A549 (cell line): ENCODE results near the gene WDR62. TPM values are rescaled to one million over a fixed set of nuclear protein-coding genes. Genes with fewer than 3 reads are reported as not detected.

Experiments used
- ATAC-seq, 2 experiments: fragments of 200-7000 bp in 1 of 2; fragments of >200 bp in 1 of 2; cut with Nextera tagmentation in 1 of 2; cut with Tn5 transposase in 1 of 2; 3 replicates each; pipeline versions ENCODE4 v1.8.0 to v1.9.1; 2018 to 2020; ENCODE audit warnings: mild to moderate bottlenecking in 1 of 2, moderate library complexity in 1 of 2
- CTCF ChIA-PET: fragments of 300-600 bp; sonication (Branson Sonifier 250); formaldehyde crosslinking; extraction: SDS; loops from one replicate; lab custom pipeline; 2021; ENCODE audit warnings: antibody characterized with exemption, inconsistent platforms; lab: Yijun Ruan, JAX
- POLR2A ChIA-PET: fragments of 350-600 bp; formaldehyde crosslinking; extraction: SDS; loops from one replicate; lab custom pipeline; 2021; ENCODE audit warnings: antibody characterized with exemption, inconsistent platforms; lab: Yijun Ruan, JAX
- DNase-seq, 2 experiments: peaks; one replicate each; pipeline versions ENCODE4 v3.0.0 to v3.0.0-alpha.2; 2011 to 2016; ENCODE audit warnings: low read depth in 1 of 2, low spot score in 1 of 2
- FAIRE-seq: peaks from 2 replicates; lab custom pipeline; 2011; peaks lifted over from hg19 to GRCh38; lab: Jason Lieb, UNC
- H3K27ac ChIP-seq, 2 experiments: fragments of >200 bp; sonication (Bioruptor Twin); formaldehyde crosslinking; 3 replicates each; pipeline ENCODE4 v1.5.1; 2016 to 2017
- H3K4me1 ChIP-seq: fragments of >200 bp; sonication (Bioruptor Twin); formaldehyde crosslinking; 3 replicates; pipeline ENCODE4 v1.6.1; 2016
- H3K4me2 ChIP-seq: fragments of >200 bp; sonication (Bioruptor Twin); formaldehyde crosslinking; 3 replicates; pipeline ENCODE4 v1.6.1; 2016
- H3K4me3 ChIP-seq: fragments of >200 bp; sonication (Bioruptor Twin); formaldehyde crosslinking; 3 replicates; pipeline ENCODE4 v1.5.1; 2016
- H3K9me3 ChIP-seq: fragments of >200 bp; sonication (Bioruptor Twin); formaldehyde crosslinking; 3 replicates; pipeline ENCODE4 v1.6.1; 2016
- ATOH8 ChIP-seq: fragments of 250-450 bp; sonication (Bioruptor Pico); IDR thresholded peaks from 2 replicates; pipeline ENCODE4 v1.5.0; 2020; ENCODE audit warnings: low read depth, mild to moderate bottlenecking, moderate library complexity
- BCL3 ChIP-seq: fragments of >200 bp; sonication (Bioruptor Twin); formaldehyde crosslinking; IDR thresholded peaks from 3 replicates; pipeline ENCODE4 v1.6.1; 2016
- BHLHE40 ChIP-seq: IDR thresholded peaks from 2 replicates; pipeline ENCODE4 v1.6.1; 2012; ENCODE audit warnings: low read depth, low read length, inconsistent platforms
- CBX2 ChIP-seq: fragments of 200-600 bp; sonication (generic); IDR thresholded peaks from 2 replicates; pipeline ENCODE4 v1.6.1; 2016; ENCODE audit warnings: low read depth, mild to moderate bottlenecking, borderline replicate concordance
- CBX8 ChIP-seq: fragments of 200-600 bp; sonication (generic); IDR thresholded peaks from 2 replicates; pipeline ENCODE4 v1.6.1; 2016
- EP300 ChIP-seq, 2 experiments: fragments of >200 bp; sonication (Bioruptor Twin); formaldehyde crosslinking; IDR thresholded peaks; 2 replicates in 1 of 2; 3 replicates in 1 of 2; pipeline ENCODE4 v1.6.1; 2016 to 2017
- FOSB ChIP-seq: fragments of 250-450 bp; sonication (Bioruptor Pico); IDR thresholded peaks from 2 replicates; pipeline ENCODE4 v1.5.0; 2020; ENCODE audit warnings: mild to moderate bottlenecking, moderate library complexity
- FOXS1 ChIP-seq: fragments of 250-450 bp; sonication (Bioruptor Pico); IDR thresholded peaks from 2 replicates; pipeline ENCODE4 v1.5.0; 2020; ENCODE audit warnings: mild to moderate bottlenecking, moderate library complexity
- HDAC2 ChIP-seq: fragments of 200-600 bp; sonication (generic); IDR thresholded peaks from 2 replicates; pipeline ENCODE4 v1.6.1; 2016
- HOXB5 ChIP-seq: fragments of 250-450 bp; sonication (Bioruptor Pico); IDR thresholded peaks from 2 replicates; pipeline ENCODE4 v1.5.0; 2020; ENCODE audit warnings: mild to moderate bottlenecking, moderate library complexity
- JUN ChIP-seq, 2 experiments: fragments of >200 bp; sonication (Bioruptor Twin); formaldehyde crosslinking; IDR thresholded peaks; 2 replicates in 1 of 2; 3 replicates in 1 of 2; pipeline ENCODE4 v1.6.1; 2016 to 2017
- MAFK ChIP-seq: fragments of 450-650 bp; IDR thresholded peaks from 2 replicates; pipeline ENCODE4 v1.6.1; 2014; ENCODE audit not compliant: partially characterized antibody
- NFE2L2 ChIP-seq: fragments of 150-350 bp; conservative IDR thresholded peaks from 2 replicates; pipeline ENCODE4 v1.6.1; 2014; ENCODE audit warnings: low read length
- NPAS2 ChIP-seq: fragments of 250-450 bp; sonication (Bioruptor Pico); IDR thresholded peaks from 2 replicates; pipeline ENCODE4 v1.8.0; 2022; ENCODE audit warnings: mild to moderate bottlenecking, moderate library complexity, borderline replicate concordance
- PHF8 ChIP-seq: fragments of 200-600 bp; sonication (generic); IDR thresholded peaks from 2 replicates; pipeline ENCODE4 v1.6.1; 2016; ENCODE audit warnings: low read depth, mild to moderate bottlenecking, antibody characterized with exemption, moderate library complexity, borderline replicate concordance
- POLR2A ChIP-seq: IDR thresholded peaks from 2 replicates; pipeline ENCODE4 v1.6.1; 2012; ENCODE audit warnings: mild to moderate bottlenecking, low read length
- POLR2AphosphoS2 ChIP-seq: conservative IDR thresholded peaks from 2 replicates; pipeline ENCODE4 v1.6.1; 2012; ENCODE audit warnings: low read length, improper control_type of control experiment, inconsistent platforms
- RAD21 ChIP-seq, 2 experiments: fragments of >200 bp in 1 of 2; sonication (Bioruptor Twin) in 1 of 2; formaldehyde crosslinking in 1 of 2; IDR thresholded peaks in 1 of 2; conservative IDR thresholded peaks in 1 of 2; 2 replicates in 1 of 2; 3 replicates in 1 of 2; pipeline ENCODE4 v1.6.1; 2012 to 2018; ENCODE audit warnings: inconsistent platforms in 1 of 2
- RCOR1 ChIP-seq: fragments of 150-350 bp; IDR thresholded peaks from 2 replicates; pipeline ENCODE4 v1.6.1; 2014; ENCODE audit warnings: antibody characterized with exemption, low read length, low read depth
- REST ChIP-seq: fragments of 200-600 bp; sonication (generic); IDR thresholded peaks from 2 replicates; pipeline ENCODE4 v1.6.1; 2016; ENCODE audit warnings: antibody characterized with exemption, mild to moderate bottlenecking, moderate library complexity
- RNF2 ChIP-seq: fragments of 200-600 bp; sonication (generic); IDR thresholded peaks from 2 replicates; pipeline ENCODE4 v1.6.1; 2016; ENCODE audit warnings: low read depth, mild to moderate bottlenecking, antibody characterized with exemption, moderate library complexity, borderline replicate concordance
- SREBF2 ChIP-seq: fragments of 450-650 bp; IDR thresholded peaks from 2 replicates; pipeline ENCODE4 v1.6.1; 2014; ENCODE audit warnings: mild to moderate bottlenecking, moderate library complexity
- USF2 ChIP-seq: fragments of 450-650 bp; IDR thresholded peaks from 2 replicates; pipeline ENCODE4 v1.6.1; 2014; ENCODE audit warnings: antibody characterized with exemption
- ZFP36 ChIP-seq: fragments of 450-650 bp; IDR thresholded peaks from 2 replicates; pipeline ENCODE4 v1.6.1; 2014; ENCODE audit warnings: borderline replicate concordance; ENCODE audit not compliant: partially characterized antibody
- WGBS: methylation state at CpG from one replicate; pipeline ENCODE4 v1.1.6; 2017; ENCODE audit errors: missing lambda C conversion rate; 5-methylcytosine and 5-hydroxymethylcytosine counted together
- polyA plus RNA-seq, 4 experiments: library from polyadenylated mRNA; depleted of rRNA in 3 of 4; stranded (reverse); fragments of >200 nt; fragmentation: RNase III in 1 of 4; extraction: RNeasy Plus Mini Kit Qiagen cat#74134 plus additional on column Dnase treatment in 1 of 4; gene quantifications; 2 replicates in 3 of 4; 3 replicates in 1 of 4; pipeline ENCODE4 v1.2.3, GENCODE V29; 2011 to 2017

The WDR62 gene
- polyA plus RNA-seq, 2 of the 4 experiments (the other 2 are of a cell fraction), result 15.5 to 32.9 TPM

DNA sequence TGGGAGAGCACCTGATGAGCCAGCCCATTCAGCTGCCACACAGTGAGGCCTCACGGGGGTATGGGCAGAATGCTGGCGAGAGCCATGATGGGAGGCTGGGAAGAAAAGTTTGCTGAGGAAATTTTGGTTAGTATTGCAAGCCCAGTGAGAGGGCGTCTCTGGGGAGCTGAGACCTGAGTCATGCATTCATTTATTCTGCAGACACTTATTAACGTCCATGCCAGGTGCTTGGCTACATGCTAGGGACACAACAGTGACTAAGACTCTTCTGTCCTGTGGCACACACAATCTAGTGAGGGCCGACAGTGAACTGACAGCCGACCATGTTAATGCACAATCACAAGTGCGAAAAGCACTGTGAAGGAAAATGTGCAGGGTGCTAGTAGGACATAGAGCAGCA lies 27.2 kb downstream of the WDR62 start:
- Histone ChIP-seq H3K27ac (no peak overlapping the region), H3K4me3 (no peak overlapping the region), H3K4me1 (0 out of 3 replicates have a peak, but pooled peaks cover 5% of the 10 kb centered on the region), H3K9me3 (no peaks in the 10 kb centered on the region), H3K4me2 (no peak overlapping the region)
- FAIRE-seq, result no peak
- TF ChIP-seq BHLHE40 (no peak), REST (no peak), POLR2AphosphoS2 (no peak), JUN (IDR thresholded peaks at IDR 0.05) (no peak), POLR2A (no peak), RAD21 (conservative IDR thresholded peaks at IDR 0.05 in 1 of 2, IDR thresholded peaks at IDR 0.05 in 1 of 2) (no peak), SREBF2 (no peak), USF2 (no peak), PHF8 (no peak), MAFK (no peak), NPAS2 (CRISPR knock-in tag) (no peak), CBX2 (no peak), HOXB5 (no peak), FOXS1 (CRISPR knock-in tag) (no peak), CBX8 (no peak), RNF2 (no peak), ZFP36 (no peak), HDAC2 (no peak)
- ATAC-seq, result no peak
- POLR2A ChIA-PET, result interaction anchor here (0.7 kb wide), 1 partner anchor 33 kb away, joined by 3 read pairs; the partner anchor contains the start of gene POLR2I
- 83% methylated on average over 7 of the region's 7 CpGs for WGBS
- no peak for DNase-seq
- CTCF ChIA-PET, result interaction anchor here (0.5 to 2.3 kb wide), 6 partner anchors 8 to 481 kb away, joined by 3 to 8 read pairs (median 4); no protein-coding TSS in a partner anchor

DNA sequence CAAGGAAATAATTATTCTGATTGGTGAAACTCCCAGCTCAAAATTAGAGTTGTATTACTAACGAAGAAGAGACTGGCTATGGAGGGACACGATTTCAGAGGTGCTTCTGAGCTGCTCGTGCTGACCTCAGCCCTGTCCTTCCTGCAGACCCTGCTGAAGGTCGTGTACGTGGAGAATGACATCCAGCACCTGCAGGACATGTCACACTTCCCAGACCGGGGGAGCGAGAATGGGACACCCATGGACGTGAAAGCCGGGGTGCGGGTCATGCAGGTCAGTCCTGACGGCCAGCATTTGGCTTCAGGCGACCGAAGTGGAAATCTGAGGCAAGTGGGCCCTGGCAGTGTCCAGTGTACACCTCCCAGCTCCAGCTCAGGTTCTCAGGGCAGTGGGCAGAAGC lies 28.2 kb downstream of the WDR62 start:
- H3K4me3 ChIP-seq, result no peak overlapping the region
- ATAC-seq (no peak; a peak in 1 of 6 replicates), DNase-seq (no peak), FAIRE-seq (no peak)
- WGBS, result 93% methylated on average over 13 of the region's 13 CpGs
- H3K9me3 ChIP-seq, result no peaks in the 10 kb centered on the region
- POLR2A ChIA-PET, result interaction anchor here (1.2 to 1.4 kb wide), 2 partner anchors 29 to 32 kb away, joined by 3 to 4 read pairs; partner anchors contain the start of genes POLR2I, THAP8 and WDR62
- TF ChIP-seq NFE2L2 (no peak), FOSB (no peak), RNF2 (no peak), NPAS2 (CRISPR knock-in tag) (no peak), FOXS1 (CRISPR knock-in tag) (no peak), ATOH8 (CRISPR knock-in tag) (no peak), RCOR1 (no peak), BCL3 (no peak), EP300 (IDR thresholded peaks at IDR 0.05) (no peak)
- CTCF ChIA-PET, result interaction anchor here (1.2 to 2.6 kb wide), 10 partner anchors 9 to 152 kb away, joined by 3 to 11 read pairs (median 4); no protein-coding TSS in a partner anchor
- H3K4me1 ChIP-seq, result 0 out of 3 replicates have a peak, but pooled peaks cover 5% of the 10 kb centered on the region
- H3K4me2 ChIP-seq, result no peak overlapping the region
- H3K27ac ChIP-seq, result no peak overlapping the region
